GM12875 (cell line): ENCODE results near the gene PKN3.
"Not testable (repeated sequence)": the region's sequence is repeated elsewhere in the genome, so short reads cannot be mapped to it uniquely, and the experiment has no call there.

ENCODE experiments used
- H3K4me3 ChIP-seq: one replicate; pipeline ENCODE4 v1.5.1; 2011; ENCODE audit warnings: low read depth, low read length, control low read depth
- CTCF ChIP-seq: IDR thresholded peaks from 2 replicates; pipeline ENCODE4 v1.5.1; 2011; ENCODE audit warnings: low read depth, mild to moderate bottlenecking, control low read depth, inconsistent platforms, low read length, moderate library complexity, borderline replicate concordance; ENCODE audit not compliant: insufficient read depth

PKN3 gene

GRCh38 chr9:128685636-128686489, 16.4 kb upstream of the PKN3 start:
- H3K4me3 ChIP-seq = peak overlapping the region; percentile 66
- TF ChIP-seq CTCF = no peak

- no peak for TF ChIP-seq CTCF
- no peak overlapping the region for H3K4me3 ChIP-seq
Measured at GRCh38 chr9:128687453-128687852, 14.8 kb upstream of the PKN3 start.

- TF ChIP-seq CTCF = no peak
- peak within 1 kb of the TSS; percentile 92 for H3K4me3 ChIP-seq
Measured at GRCh38 chr9:128688501-128689292, 13.6 kb upstream of the PKN3 start, which contains the start of gene SET. Gene SET (plus strand): TSS chr9:128689222. CDS start chr9:128689583, 361 bp downstream.

- peak overlapping the region; percentile 92 for H3K4me3 ChIP-seq
- no peak for TF ChIP-seq CTCF
Measured at GRCh38 chr9:128689293-128689774, 13.0 kb upstream of the PKN3 start.

- TF ChIP-seq CTCF = no peak
- peak overlapping the region; percentile 92 for H3K4me3 ChIP-seq
Measured at GRCh38 chr9:128689820-128690683, 12.3 kb upstream of the PKN3 start.

GRCh38 chr9:128690684-128691034, 11.6 kb upstream of the PKN3 start:
- TF ChIP-seq CTCF = no peak
- H3K4me3 ChIP-seq = peak overlapping the region; percentile 92

- H3K4me3 ChIP-seq = not testable (repeated sequence)
Measured at GRCh38 chr9:128693738-128694137, 8.6 kb upstream of the PKN3 start.
